Gastrocnemius medialis (tissue), 4 donors: Measurements from ENCODE around the gene RAB3C. TPM values are rescaled to one million over a fixed set of nuclear protein-coding genes. Genes with fewer than 3 reads are reported as not detected.

Experiments used
- ATAC-seq, 2 donors: fragments of 150-250 bp; one replicate each; pipeline ENCODE4 v1.9.1; 2016
- DNase-seq, 2 donors: peaks; one replicate each; pipeline ENCODE4 v3.0.0-alpha.2; 2019
- H3K27ac ChIP-seq, 4 donors: fragments of 200-600 bp; sonication (generic); 1 replicate in 1 of 4; 2 replicates in 3 of 4; pipeline ENCODE4 v1.5.1; 2016 to 2018; ENCODE audit warnings: mild to moderate bottlenecking in 2 of 4, moderate library complexity in 1 of 4
- H3K27me3 ChIP-seq, 3 donors: fragments of 200-600 bp; sonication (generic) in 2 of 3; 1 replicate in 1 of 3; 2 replicates in 2 of 3; pipeline versions ENCODE4 v1.5.1 to v1.6.0; 2016 to 2019; ENCODE audit warnings: mild to moderate bottlenecking in 1 of 3, moderate library complexity in 1 of 3
- H3K36me3 ChIP-seq, 2 donors: fragments of 200-600 bp; sonication (generic) in 1 of 2; one replicate each; pipeline ENCODE4 v1.5.1; 2017 to 2018
- H3K4me1 ChIP-seq, 2 donors: fragments of 200-600 bp; sonication (generic) in 1 of 2; one replicate each; pipeline ENCODE4 v1.5.1; 2016 to 2017; ENCODE audit warnings: mild to moderate bottlenecking in 2 of 2
- H3K4me3 ChIP-seq, 4 donors: fragments of 200-600 bp; sonication (generic) in 3 of 4; 1 replicate in 1 of 4; 2 replicates in 3 of 4; pipeline ENCODE4 v1.5.1; 2016 to 2019; ENCODE audit warnings: mild to moderate bottlenecking in 2 of 4
- H3K9me3 ChIP-seq, 3 donors: fragments of 200-600 bp; sonication (generic) in 2 of 3; 1 replicate in 1 of 3; 2 replicates in 2 of 3; pipeline ENCODE4 v1.5.1; 2016 to 2019
- POLR2A ChIP-seq, 2 donors: fragments of 450-650 bp; IDR thresholded peaks; one replicate each; pipeline ENCODE4 v1.6.1; 2017; ENCODE audit warnings: antibody characterized with exemption in 2 of 2, mild to moderate bottlenecking in 2 of 2, moderate library complexity in 2 of 2
- in situ Hi-C, 4 donors: fragments of 200-750 bp; cut with MboI; loops; one replicate each; pipeline versions ENCODE4 v1.15.0 to v1.8.0; 2017; ENCODE audit warnings: low sequenced_read_pairs in 4 of 4
- intact Hi-C: fragments of 100-400 bp; cut with DNase I; formaldehyde crosslinking; loops from one replicate; pipeline ENCODE4 v1.15.1; 2023; ENCODE audit warnings: low total_unique reads
- total RNA-seq, 4 donors: library from RNA; depleted of rRNA; stranded (reverse); fragments of >200 nt; gene quantifications; one replicate each; pipeline versions ENCODE4 v1.1.0 to v1.2.3, GENCODE V29; 2016
- TF ChIP-seq, protein P1 (sequence below), 5 experiments: fragments of 450-650 bp in 3 of 5; fragments of 200-600 bp in 2 of 5; sonication (generic) in 2 of 5; IDR thresholded peaks in 4 of 5; conservative IDR thresholded peaks in 1 of 5; 1 replicate in 4 of 5; 2 replicates in 1 of 5; pipeline ENCODE4 v1.5.1; 2016 to 2019; ENCODE audit warnings: antibody characterized with exemption in 5 of 5, mild to moderate bottlenecking in 3 of 5, moderate library complexity in 3 of 5

The RAB3C gene
- total RNA-seq, 4 donors from 2014 or later: 0.02 to 0.73 (median 0.07) TPM

DNA sequence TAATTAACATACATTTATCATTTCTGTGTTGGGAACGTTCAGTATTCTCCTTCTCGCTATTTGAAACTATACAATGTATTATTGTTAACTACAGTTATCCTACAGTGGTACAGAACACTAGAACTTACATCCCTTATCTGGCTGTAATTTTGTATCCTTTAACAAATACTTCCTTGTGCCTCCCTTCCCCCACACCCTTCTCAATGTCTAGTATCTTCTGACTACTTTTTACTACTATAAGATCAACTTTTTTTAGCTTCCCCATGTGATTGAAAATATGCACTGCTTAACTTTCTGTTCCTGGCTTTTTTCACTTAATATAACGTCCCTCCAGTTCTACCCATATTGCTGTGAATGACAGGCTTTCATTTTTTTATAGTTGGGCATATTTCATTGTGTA is 253.5 kb downstream of the RAB3C start:
- intact Hi-C loops: no loop called here
- no peaks in the 10 kb centered on the region for H3K9me3 ChIP-seq
- no peaks in the 10 kb centered on the region for H3K27me3 ChIP-seq
- no peak for DNase-seq
- no peak overlapping the region for H3K27ac ChIP-seq
- no peak for ATAC-seq
- in situ Hi-C loops: loop anchor here in 2 of 4 donors (25.0 kb wide), 1 partner anchor 324 kb away; no protein-coding TSS in a partner anchor
- TF ChIP-seq POLR2A (IDR thresholded peaks at IDR 0.05): no peak
- TF ChIP-seq, protein P1, sequence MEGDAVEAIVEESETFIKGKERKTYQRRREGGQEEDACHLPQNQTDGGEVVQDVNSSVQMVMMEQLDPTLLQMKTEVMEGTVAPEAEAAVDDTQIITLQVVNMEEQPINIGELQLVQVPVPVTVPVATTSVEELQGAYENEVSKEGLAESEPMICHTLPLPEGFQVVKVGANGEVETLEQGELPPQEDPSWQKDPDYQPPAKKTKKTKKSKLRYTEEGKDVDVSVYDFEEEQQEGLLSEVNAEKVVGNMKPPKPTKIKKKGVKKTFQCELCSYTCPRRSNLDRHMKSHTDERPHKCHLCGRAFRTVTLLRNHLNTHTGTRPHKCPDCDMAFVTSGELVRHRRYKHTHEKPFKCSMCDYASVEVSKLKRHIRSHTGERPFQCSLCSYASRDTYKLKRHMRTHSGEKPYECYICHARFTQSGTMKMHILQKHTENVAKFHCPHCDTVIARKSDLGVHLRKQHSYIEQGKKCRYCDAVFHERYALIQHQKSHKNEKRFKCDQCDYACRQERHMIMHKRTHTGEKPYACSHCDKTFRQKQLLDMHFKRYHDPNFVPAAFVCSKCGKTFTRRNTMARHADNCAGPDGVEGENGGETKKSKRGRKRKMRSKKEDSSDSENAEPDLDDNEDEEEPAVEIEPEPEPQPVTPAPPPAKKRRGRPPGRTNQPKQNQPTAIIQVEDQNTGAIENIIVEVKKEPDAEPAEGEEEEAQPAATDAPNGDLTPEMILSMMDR (IDR thresholded peaks at IDR 0.05 in 4 of 5, conservative IDR thresholded peaks at IDR 0.05 in 1 of 5): no peak
- no peaks in the 10 kb centered on the region for H3K36me3 ChIP-seq
- no peak overlapping the region for H3K4me3 ChIP-seq
- no peaks in the 10 kb centered on the region for H3K4me1 ChIP-seq

DNA sequence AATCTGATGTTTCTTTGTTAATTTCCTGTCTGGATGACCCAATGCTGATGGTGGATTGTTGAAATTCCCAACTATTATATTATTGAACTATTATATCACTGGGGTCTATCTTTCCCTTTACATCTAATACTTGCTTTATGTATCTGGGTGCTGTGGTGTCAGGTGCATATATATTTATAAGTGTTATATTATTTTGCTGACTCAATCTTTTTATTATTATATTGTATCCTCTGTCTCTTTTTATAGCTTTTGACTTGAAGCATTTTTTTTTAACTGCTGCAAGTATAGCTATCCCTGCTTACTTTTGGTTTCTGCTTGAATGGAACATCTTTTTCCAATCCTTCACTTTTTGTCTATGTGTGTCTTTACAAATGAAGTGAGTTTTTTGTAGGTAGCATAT is 255.9 kb downstream of the RAB3C start:
- no peak for DNase-seq
- no peak for ATAC-seq
- in situ Hi-C loops: loop anchor here in 2 of 4 donors (25.0 kb wide), 1 partner anchor 326 kb away; no protein-coding TSS in a partner anchor
- Histone ChIP-seq H3K4me3 (no peak overlapping the region), H3K9me3 (no peaks in the 10 kb centered on the region), H3K36me3 (no peaks in the 10 kb centered on the region), H3K27ac (no peak overlapping the region), H3K27me3 (no peaks in the 10 kb centered on the region), H3K4me1 (no peaks in the 10 kb centered on the region)
- TF ChIP-seq POLR2A (IDR thresholded peaks at IDR 0.05): no peak
- TF ChIP-seq, protein P1 (IDR thresholded peaks at IDR 0.05 in 4 of 5, conservative IDR thresholded peaks at IDR 0.05 in 1 of 5): no peak
- intact Hi-C loops: no loop called here

DNA sequence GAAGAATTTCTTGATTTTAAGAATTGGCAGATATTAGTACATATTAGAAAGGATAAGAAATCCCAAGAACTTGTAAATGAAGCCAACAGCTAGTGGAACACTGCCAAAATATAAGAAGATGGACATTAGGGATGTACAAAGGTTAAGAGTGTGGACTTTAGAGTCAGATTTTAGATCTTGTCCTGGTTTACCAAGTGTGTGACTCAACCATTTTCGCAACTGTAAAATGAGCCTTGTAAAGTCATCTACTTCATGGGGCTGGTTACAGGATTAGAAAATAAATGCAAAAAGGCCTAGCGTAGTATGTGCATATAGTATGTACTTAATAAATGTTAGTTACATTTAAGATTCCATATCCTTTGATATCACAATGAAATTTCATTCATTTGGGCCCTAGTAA is 260.0 kb downstream of the RAB3C start:
- in situ Hi-C loops: loop anchor here in 2 of 4 donors (25.0 kb wide), 1 partner anchor 331 kb away; no protein-coding TSS in a partner anchor

DNA sequence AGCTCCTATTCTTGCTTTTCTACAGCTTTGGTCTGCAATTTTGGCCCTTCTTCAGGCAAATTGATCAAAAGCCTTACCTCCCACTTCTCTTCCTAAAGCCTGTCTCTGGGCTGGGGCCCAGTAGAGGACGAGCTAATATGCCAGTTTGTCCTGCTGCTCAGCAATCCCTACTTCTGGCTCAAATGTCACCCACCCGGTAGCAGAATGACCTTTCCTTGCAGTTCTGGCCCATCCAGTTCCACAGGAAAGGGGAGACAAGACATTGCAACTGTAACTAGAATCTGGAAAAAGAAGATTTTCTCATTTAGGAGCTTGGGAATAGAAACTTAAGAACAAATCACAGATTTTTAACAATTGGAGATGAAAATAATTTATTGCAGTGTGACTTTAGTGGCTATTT is 261.5 kb downstream of the RAB3C start:
- ATAC-seq (no peak), DNase-seq (no peak)
- TF ChIP-seq, protein P1 (IDR thresholded peaks at IDR 0.05 in 4 of 5, conservative IDR thresholded peaks at IDR 0.05 in 1 of 5): no peak
- TF ChIP-seq POLR2A (IDR thresholded peaks at IDR 0.05): no peak
- Histone ChIP-seq H3K36me3 (no peaks in the 10 kb centered on the region), H3K4me1 (no peaks in the 10 kb centered on the region), H3K4me3 (no peak overlapping the region), H3K27ac (no peak overlapping the region), H3K9me3 (no peaks in the 10 kb centered on the region), H3K27me3 (no peaks in the 10 kb centered on the region)
- intact Hi-C loops: no loop called here
- in situ Hi-C loops: loop anchor here in 2 of 4 donors (25.0 kb wide), 1 partner anchor 332 kb away; no protein-coding TSS in a partner anchor

More for the DNA sequence above, 260.0 kb downstream of the RAB3C start:
- H3K27me3 ChIP-seq: no peaks in the 10 kb centered on the region
- no peak for DNase-seq
- no peak overlapping the region for H3K27ac ChIP-seq
- TF ChIP-seq POLR2A (IDR thresholded peaks at IDR 0.05): no peak
- TF ChIP-seq, protein P1 (IDR thresholded peaks at IDR 0.05 in 4 of 5, conservative IDR thresholded peaks at IDR 0.05 in 1 of 5): no peak
- H3K9me3 ChIP-seq: no peaks in the 10 kb centered on the region
- no peaks in the 10 kb centered on the region for H3K4me1 ChIP-seq
- no peak overlapping the region for H3K4me3 ChIP-seq
- ATAC-seq: no peak
- H3K36me3 ChIP-seq: no peaks in the 10 kb centered on the region
- intact Hi-C loops: no loop called here

DNA sequence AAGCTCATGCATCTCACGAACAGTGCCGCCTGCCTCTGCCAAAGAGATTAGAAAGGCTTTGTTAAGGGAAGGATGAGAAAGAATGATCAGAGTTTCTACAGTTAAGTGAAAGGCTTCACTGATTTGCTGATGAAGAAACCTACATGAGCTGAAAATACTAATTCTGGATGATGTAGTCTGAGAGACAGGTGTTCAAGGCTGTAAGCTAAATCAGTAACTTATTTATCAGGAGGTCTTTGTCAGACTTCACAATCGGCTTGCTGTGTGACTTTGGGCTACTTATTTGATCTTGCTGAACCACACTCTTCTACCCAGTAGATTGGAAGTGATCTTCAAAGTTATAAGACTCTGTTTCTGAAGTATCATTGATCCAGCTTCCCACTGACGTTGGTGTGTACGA is 264.2 kb downstream of the RAB3C start:
- no peaks in the 10 kb centered on the region for H3K4me1 ChIP-seq
- H3K27me3 ChIP-seq: no peaks in the 10 kb centered on the region
- H3K36me3 ChIP-seq: no peaks in the 10 kb centered on the region
- H3K9me3 ChIP-seq: no peaks in the 10 kb centered on the region
- ATAC-seq: no peak
- H3K27ac ChIP-seq: no peak overlapping the region
- in situ Hi-C loops: loop anchor here in 2 of 4 donors (25.0 kb wide), 1 partner anchor 335 kb away; no protein-coding TSS in a partner anchor
- TF ChIP-seq, protein P1 (IDR thresholded peaks at IDR 0.05 in 4 of 5, conservative IDR thresholded peaks at IDR 0.05 in 1 of 5): no peak
- TF ChIP-seq POLR2A (IDR thresholded peaks at IDR 0.05): no peak
- H3K4me3 ChIP-seq: no peak overlapping the region
- intact Hi-C loops: no loop called here
- DNase-seq: no peak
